GM19463 (cell line): ENCODE data around the gene CRYGN.

ENCODE experiments used
- ATAC-seq: cut with Tn5 transposase; IDR thresholded peaks from one replicate; pipeline ENCODE4 v1.9.1; 2021; ENCODE audit warnings: mild to moderate bottlenecking, moderate library complexity; ENCODE audit not compliant: unreplicated experiment

Gene CRYGN

GRCh38 chr7:151440799-151441445 lies 981 bp upstream of the CRYGN start:
- ATAC-seq, result no peak

GRCh38 chr7:151438864-151439601 lies 908 bp downstream of the CRYGN start:
- no peak for ATAC-seq

- no peak for ATAC-seq
Measured at GRCh38 chr7:151437866-151438516, 1.9 kb downstream of the CRYGN start.

- ATAC-seq, result no peak
Measured at GRCh38 chr7:151437159-151437553, 2.8 kb downstream of the CRYGN start.

- ATAC-seq, result no peak
Measured at GRCh38 chr7:151436446-151437158, 3.3 kb downstream of the CRYGN start.

GRCh38 chr7:151435971-151436370 lies 4.0 kb downstream of the CRYGN start:
- no peak for ATAC-seq

GRCh38 chr7:151435103-151435916 lies 4.6 kb downstream of the CRYGN start:
- no peak for ATAC-seq

- ATAC-seq, result no peak
Measured at GRCh38 chr7:151434549-151434948, 5.4 kb downstream of the CRYGN start.

GRCh38 chr7:151433721-151434400 lies 6.1 kb downstream of the CRYGN start:
- no peak for ATAC-seq

- ATAC-seq, result peak; percentile 59
Measured at GRCh38 chr7:151432658-151433521, 7.1 kb downstream of the CRYGN start.

GRCh38 chr7:151431768-151432311 lies 8.1 kb downstream of the CRYGN start:
- ATAC-seq, result no peak

GRCh38 chr7:151431281-151431767 lies 8.6 kb downstream of the CRYGN start:
- no peak for ATAC-seq

- no peak for ATAC-seq
Measured at GRCh38 chr7:151430391-151431205, 9.3 kb downstream of the CRYGN start.

- ATAC-seq, result no peak
Measured at GRCh38 chr7:151429560-151430331, 10.2 kb downstream of the CRYGN start.

- ATAC-seq, result no peak
Measured at GRCh38 chr7:151429237-151429559, 10.7 kb downstream of the CRYGN start.

GRCh38 chr7:151428378-151429236 lies 11.3 kb downstream of the CRYGN start:
- no peak for ATAC-seq
